ENCODE results near the gene EPN3. TPM values are rescaled to one million over a fixed set of nuclear protein-coding genes. Genes with fewer than 3 reads are reported as not detected.

EPN3 gene
- total RNA-seq, 2 donors from 2014 or later = not detected

GRCh38 chr17:50562242-50563091 lies 29.9 kb downstream of the EPN3 start:
- Mint-ChIP-seq H3K36me3 (ENCODE audit: insufficient read depth in 2 of 2) (no peaks in the 10 kb centered on the region), H3K27ac (no peak overlapping the region), H3K27me3 (ENCODE audit: low read depth) (peaks cover 58% of the 10 kb centered on the region), H3K4me3 (peak overlapping the region; percentile 31 to 49), H3K4me1 (ENCODE audit: low read depth) (peaks cover 22% of the 10 kb centered on the region), H3K9me3 (no peaks in the 10 kb centered on the region)
- ATAC-seq (replicated peaks in 1 of 2) = no peak
- no peak for DNase-seq

GRCh38 chr17:50563092-50563511 lies 30.6 kb downstream of the EPN3 start:
- Mint-ChIP-seq H3K27ac (no peak overlapping the region), H3K27me3 (ENCODE audit: low read depth) (peaks cover 54% of the 10 kb centered on the region), H3K36me3 (ENCODE audit: insufficient read depth in 2 of 2) (no peaks in the 10 kb centered on the region), H3K4me3 (no peak overlapping the region), H3K9me3 (no peaks in the 10 kb centered on the region), H3K4me1 (ENCODE audit: low read depth) (peaks cover 22% of the 10 kb centered on the region)
- ATAC-seq (replicated peaks in 1 of 2) (no peak), DNase-seq (no peak)

- H3K36me3 Mint-ChIP-seq (ENCODE audit: insufficient read depth in 2 of 2) = no peaks in the 10 kb centered on the region
- no peak for DNase-seq
- H3K27me3 Mint-ChIP-seq (ENCODE audit: low read depth) = peaks cover 47% of the 10 kb centered on the region
- no peak for ATAC-seq (replicated peaks in 1 of 2)
- H3K4me1 Mint-ChIP-seq (ENCODE audit: low read depth) = peaks cover 12% of the 10 kb centered on the region
- peak overlapping the region in 1 of 2 donors; percentile 32 for H3K4me3 Mint-ChIP-seq
- no peak overlapping the region for H3K27ac Mint-ChIP-seq
- H3K9me3 Mint-ChIP-seq = no peaks in the 10 kb centered on the region
These were observed 32.4 kb downstream of the EPN3 start for GRCh38 chr17:50564916-50565315.

GRCh38 chr17:50565402-50566350 lies 33.1 kb downstream of the EPN3 start:
- H3K36me3 Mint-ChIP-seq (ENCODE audit: insufficient read depth in 2 of 2) = no peaks in the 10 kb centered on the region
- H3K4me1 Mint-ChIP-seq (ENCODE audit: low read depth) = peaks cover 7% of the 10 kb centered on the region
- H3K27me3 Mint-ChIP-seq (ENCODE audit: low read depth) = peaks cover 47% of the 10 kb centered on the region
- H3K27ac Mint-ChIP-seq = no peak overlapping the region
- no peak overlapping the region for H3K4me3 Mint-ChIP-seq
- H3K9me3 Mint-ChIP-seq = no peaks in the 10 kb centered on the region
- ATAC-seq (replicated peaks in 1 of 2) (no peak), DNase-seq (no peak)

GRCh38 chr17:50566886-50567285 lies 34.4 kb downstream of the EPN3 start:
- no peak for DNase-seq
- Mint-ChIP-seq H3K36me3 (ENCODE audit: insufficient read depth in 2 of 2) (no peaks in the 10 kb centered on the region), H3K27ac (no peak overlapping the region), H3K4me1 (ENCODE audit: low read depth) (peaks cover 7% of the 10 kb centered on the region), H3K9me3 (no peaks in the 10 kb centered on the region), H3K27me3 (ENCODE audit: low read depth) (peaks cover 47% of the 10 kb centered on the region), H3K4me3 (no peak overlapping the region)
- ATAC-seq (replicated peaks in 1 of 2) = no peak

GRCh38 chr17:50568659-50569058 lies 36.1 kb downstream of the EPN3 start:
- Mint-ChIP-seq H3K27me3 (ENCODE audit: low read depth) (peaks cover 33% of the 10 kb centered on the region), H3K4me1 (ENCODE audit: low read depth) (peaks cover 7% of the 10 kb centered on the region), H3K27ac (no peak overlapping the region), H3K36me3 (ENCODE audit: insufficient read depth in 2 of 2) (no peaks in the 10 kb centered on the region), H3K9me3 (no peaks in the 10 kb centered on the region), H3K4me3 (no peak overlapping the region)
- no peak for DNase-seq
- ATAC-seq (replicated peaks in 1 of 2) = no peak

GRCh38 chr17:50569592-50569991 lies 37.1 kb downstream of the EPN3 start:
- peaks cover 7% of the 10 kb centered on the region for H3K4me1 Mint-ChIP-seq (ENCODE audit: low read depth)
- DNase-seq = no peak
- H3K27ac Mint-ChIP-seq = no peak overlapping the region
- H3K36me3 Mint-ChIP-seq (ENCODE audit: insufficient read depth in 2 of 2) = no peaks in the 10 kb centered on the region
- ATAC-seq (replicated peaks in 1 of 2) = no peak
- peaks cover 24% of the 10 kb centered on the region for H3K27me3 Mint-ChIP-seq (ENCODE audit: low read depth)
- no peaks in the 10 kb centered on the region for H3K9me3 Mint-ChIP-seq
- no peak overlapping the region for H3K4me3 Mint-ChIP-seq

GRCh38 chr17:50570032-50570431 lies 37.5 kb downstream of the EPN3 start:
- H3K4me3 Mint-ChIP-seq = no peak overlapping the region
- H3K4me1 Mint-ChIP-seq (ENCODE audit: low read depth) = peaks cover 7% of the 10 kb centered on the region
- H3K27me3 Mint-ChIP-seq (ENCODE audit: low read depth) = peaks cover 19% of the 10 kb centered on the region
- DNase-seq (no peak), ATAC-seq (replicated peaks in 1 of 2) (no peak)
- H3K27ac Mint-ChIP-seq = no peak overlapping the region
- no peaks in the 10 kb centered on the region for H3K36me3 Mint-ChIP-seq (ENCODE audit: insufficient read depth in 2 of 2)
- no peaks in the 10 kb centered on the region for H3K9me3 Mint-ChIP-seq

GRCh38 chr17:50570528-50570927 lies 38.0 kb downstream of the EPN3 start:
- Mint-ChIP-seq H3K27ac (no peak overlapping the region), H3K27me3 (ENCODE audit: low read depth) (peaks cover 14% of the 10 kb centered on the region), H3K36me3 (ENCODE audit: insufficient read depth in 2 of 2) (no peaks in the 10 kb centered on the region), H3K4me3 (no peak overlapping the region), H3K9me3 (no peaks in the 10 kb centered on the region), H3K4me1 (ENCODE audit: low read depth) (peaks cover 5% of the 10 kb centered on the region)
- DNase-seq (no peak), ATAC-seq (replicated peaks in 1 of 2) (no peak)

GRCh38 chr17:50571681-50572080 lies 39.1 kb downstream of the EPN3 start:
- Mint-ChIP-seq H3K4me3 (no peak overlapping the region), H3K27me3 (ENCODE audit: low read depth) (peaks cover 3% of the 10 kb centered on the region), H3K4me1 (ENCODE audit: low read depth) (no peaks in the 10 kb centered on the region), H3K27ac (no peak overlapping the region), H3K9me3 (no peaks in the 10 kb centered on the region), H3K36me3 (ENCODE audit: insufficient read depth in 2 of 2) (no peaks in the 10 kb centered on the region)
- no peak for DNase-seq
- no peak for ATAC-seq (replicated peaks in 1 of 2)

GRCh38 chr17:50572541-50572940 lies 40.0 kb downstream of the EPN3 start:
- H3K4me3 Mint-ChIP-seq = no peak overlapping the region
- no peaks in the 10 kb centered on the region for H3K9me3 Mint-ChIP-seq

GRCh38 chr17:50573866-50574611 lies 41.5 kb downstream of the EPN3 start:
- no peak overlapping the region for H3K4me3 Mint-ChIP-seq
- no peak for ATAC-seq (replicated peaks in 1 of 2)
- no peaks in the 10 kb centered on the region for H3K36me3 Mint-ChIP-seq (ENCODE audit: insufficient read depth in 2 of 2)
- no peaks in the 10 kb centered on the region for H3K4me1 Mint-ChIP-seq (ENCODE audit: low read depth)
- no peak for DNase-seq
- H3K27me3 Mint-ChIP-seq (ENCODE audit: low read depth) = no peaks in the 10 kb centered on the region
- H3K27ac Mint-ChIP-seq = no peak overlapping the region
- H3K9me3 Mint-ChIP-seq = no peaks in the 10 kb centered on the region

More at GRCh38 chr17:50572541-50572940, 40.0 kb downstream of the EPN3 start:
- Mint-ChIP-seq H3K27ac (no peak overlapping the region), H3K4me1 (ENCODE audit: low read depth) (no peaks in the 10 kb centered on the region), H3K27me3 (ENCODE audit: low read depth) (no peaks in the 10 kb centered on the region), H3K36me3 (ENCODE audit: insufficient read depth in 2 of 2) (no peaks in the 10 kb centered on the region)
- no peak for DNase-seq
- ATAC-seq (replicated peaks in 1 of 2) = no peak

Measured in activated T-cell treated with anti-CD3 and anti-CD28 coated beads, Interleukin-2, amount 50 U/mL, for 72 hours (primary cell).